ENCODE measurements around the gene NDUFS8. TPM values are rescaled to one million over a fixed set of nuclear protein-coding genes. Genes with fewer than 3 reads are reported as not detected.
A peak's percentile ranks its signal among the peaks of the same experiment; 100 is the strongest.

NDUFS8 gene
- total and polyA plus RNA-seq, 2 experiments from 2014 or later = 330 to 540 TPM

DNA sequence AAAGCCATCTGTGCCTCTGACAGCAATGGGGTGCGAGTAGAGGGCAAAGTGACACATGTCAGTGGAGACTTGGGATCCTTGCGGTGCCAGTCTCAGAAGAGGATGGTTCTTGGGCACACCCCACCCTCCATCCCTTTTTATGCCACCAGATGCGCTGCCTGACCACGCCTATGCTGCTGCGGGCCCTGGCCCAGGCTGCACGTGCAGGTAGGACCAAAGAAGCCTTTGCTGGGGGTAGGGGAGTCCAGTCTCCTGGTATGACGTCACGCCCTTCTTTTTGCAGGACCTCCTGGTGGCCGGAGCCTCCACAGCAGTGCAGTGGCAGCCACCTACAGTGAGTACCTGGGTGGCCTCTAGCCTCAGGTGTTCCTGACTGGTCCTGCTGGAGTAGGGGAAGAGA, 1.5 kb downstream of the NDUFS8 start:
- Histone ChIP-seq H3K36me3 (peaks cover 7% of the 10 kb centered on the region), H3K27me3 (no peaks in the 10 kb centered on the region), H3K9me3 (ENCODE audit: low read depth) (no peaks in the 10 kb centered on the region), H3K4me3 (no peak overlapping the region), H3K4me1 (ENCODE audit: low read depth) (no peaks in the 10 kb centered on the region), H3K27ac (no peak overlapping the region)
- DNase-seq (ENCODE audit: low read depth in 1 of 2, low spot score in 1 of 2) = no peak
- TF ChIP-seq, protein P1, sequence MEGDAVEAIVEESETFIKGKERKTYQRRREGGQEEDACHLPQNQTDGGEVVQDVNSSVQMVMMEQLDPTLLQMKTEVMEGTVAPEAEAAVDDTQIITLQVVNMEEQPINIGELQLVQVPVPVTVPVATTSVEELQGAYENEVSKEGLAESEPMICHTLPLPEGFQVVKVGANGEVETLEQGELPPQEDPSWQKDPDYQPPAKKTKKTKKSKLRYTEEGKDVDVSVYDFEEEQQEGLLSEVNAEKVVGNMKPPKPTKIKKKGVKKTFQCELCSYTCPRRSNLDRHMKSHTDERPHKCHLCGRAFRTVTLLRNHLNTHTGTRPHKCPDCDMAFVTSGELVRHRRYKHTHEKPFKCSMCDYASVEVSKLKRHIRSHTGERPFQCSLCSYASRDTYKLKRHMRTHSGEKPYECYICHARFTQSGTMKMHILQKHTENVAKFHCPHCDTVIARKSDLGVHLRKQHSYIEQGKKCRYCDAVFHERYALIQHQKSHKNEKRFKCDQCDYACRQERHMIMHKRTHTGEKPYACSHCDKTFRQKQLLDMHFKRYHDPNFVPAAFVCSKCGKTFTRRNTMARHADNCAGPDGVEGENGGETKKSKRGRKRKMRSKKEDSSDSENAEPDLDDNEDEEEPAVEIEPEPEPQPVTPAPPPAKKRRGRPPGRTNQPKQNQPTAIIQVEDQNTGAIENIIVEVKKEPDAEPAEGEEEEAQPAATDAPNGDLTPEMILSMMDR (IDR thresholded peaks at IDR 0.05; ENCODE audit: low read depth, low read length) = no peak

DNA sequence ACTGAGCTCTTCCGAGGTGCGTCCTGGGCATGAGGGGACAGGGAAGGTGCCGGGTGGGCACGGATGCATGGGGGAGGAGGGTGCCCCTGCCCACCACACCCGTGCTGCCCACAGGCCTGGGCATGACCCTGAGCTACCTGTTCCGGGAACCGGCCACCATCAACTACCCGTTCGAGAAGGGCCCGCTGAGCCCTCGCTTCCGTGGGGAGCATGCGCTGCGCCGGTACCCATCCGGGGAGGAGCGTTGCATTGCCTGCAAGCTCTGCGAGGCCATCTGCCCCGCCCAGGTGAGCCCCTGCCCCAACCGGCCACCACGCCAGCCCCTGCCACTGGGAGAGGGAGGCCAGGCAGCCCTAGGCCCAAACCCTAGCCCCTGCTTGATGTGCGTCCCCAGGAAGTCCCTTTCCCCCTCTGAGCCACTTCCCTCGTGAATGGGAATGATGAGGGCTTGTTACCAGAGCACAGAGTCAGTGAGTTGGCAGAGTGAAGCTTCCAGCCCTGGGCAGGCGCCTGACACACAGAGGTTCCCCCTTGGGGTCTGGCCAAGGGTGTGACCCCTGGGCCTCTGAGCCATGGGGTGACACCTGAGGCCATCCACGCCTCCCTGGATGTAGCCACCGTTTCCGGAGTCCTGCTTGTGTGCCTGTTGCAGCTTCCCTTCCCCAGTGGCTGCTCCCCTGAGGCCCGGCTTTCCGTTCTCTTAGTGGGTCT, 2.7 kb downstream of the NDUFS8 start:
- Histone ChIP-seq H3K36me3 (peaks cover 7% of the 10 kb centered on the region), H3K4me1 (ENCODE audit: low read depth) (peaks cover 3% of the 10 kb centered on the region), H3K4me3 (no peak overlapping the region), H3K9me3 (ENCODE audit: low read depth) (no peaks in the 10 kb centered on the region), H3K27ac (no peak overlapping the region), H3K27me3 (no peaks in the 10 kb centered on the region)
- TF ChIP-seq, protein P1 (IDR thresholded peaks at IDR 0.05; ENCODE audit: low read depth, low read length) = no peak
- DNase-seq (ENCODE audit: low read depth in 1 of 2, low spot score in 1 of 2) = no peak

DNA sequence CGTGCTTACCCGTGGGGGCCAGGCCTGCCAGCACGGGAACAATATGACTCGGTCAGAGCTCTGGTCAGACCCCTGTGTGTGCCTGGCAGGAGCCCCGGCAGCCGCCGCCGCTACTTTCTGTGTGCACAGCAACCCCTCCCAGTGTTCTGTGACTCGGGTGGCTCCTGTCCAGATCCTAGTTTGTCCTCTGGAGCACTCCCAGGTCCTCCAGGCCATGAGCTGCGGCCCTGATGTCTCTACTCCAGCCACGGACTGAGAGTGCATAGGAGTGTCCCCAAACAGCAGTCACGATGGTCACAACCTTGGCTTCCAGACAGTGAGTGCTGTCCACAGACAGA, 3.2 kb downstream of the NDUFS8 start:
- Histone ChIP-seq H3K4me3 (no peak overlapping the region), H3K27ac (no peak overlapping the region), H3K4me1 (ENCODE audit: low read depth) (peaks cover 8% of the 10 kb centered on the region), H3K36me3 (peaks cover 7% of the 10 kb centered on the region), H3K27me3 (no peaks in the 10 kb centered on the region), H3K9me3 (ENCODE audit: low read depth) (no peaks in the 10 kb centered on the region)
- TF ChIP-seq, protein P1 (IDR thresholded peaks at IDR 0.05; ENCODE audit: low read depth, low read length) = no peak
- DNase-seq (ENCODE audit: low read depth in 1 of 2, low spot score in 1 of 2) = no peak

DNA sequence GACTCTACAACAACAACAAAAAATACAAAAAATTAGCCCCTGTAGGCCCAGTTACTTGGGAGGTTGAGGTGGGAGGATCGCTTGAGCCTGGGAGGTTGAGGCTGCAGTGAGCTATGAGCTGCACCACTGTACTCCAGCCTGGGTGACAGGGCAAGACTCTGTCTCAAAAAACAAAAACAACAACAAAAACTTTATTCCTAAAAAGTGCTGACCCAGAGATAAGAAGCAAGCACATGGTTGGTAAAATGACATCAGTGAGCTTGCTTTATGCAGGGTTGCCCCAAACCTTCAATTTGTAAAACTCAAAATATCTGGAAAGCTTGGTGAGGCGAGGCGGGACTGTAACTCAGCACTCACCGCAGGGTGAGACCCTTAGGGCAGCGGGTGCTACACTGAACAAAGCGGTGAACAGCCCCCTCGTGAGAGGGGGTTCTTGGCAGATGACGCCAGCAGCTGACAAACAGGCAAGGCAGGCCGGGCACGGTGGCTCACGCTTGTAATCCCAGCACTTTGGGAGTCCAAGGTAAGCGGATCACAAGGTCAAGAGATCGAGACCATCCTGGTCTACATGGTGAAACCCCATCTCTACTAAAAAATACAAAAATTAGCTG, 4.9 kb downstream of the NDUFS8 start:
- no peak for DNase-seq (ENCODE audit: low read depth in 1 of 2, low spot score in 1 of 2)
- Histone ChIP-seq H3K4me1 (ENCODE audit: low read depth) (peaks cover 20% of the 10 kb centered on the region), H3K36me3 (peaks cover 7% of the 10 kb centered on the region), H3K27me3 (no peaks in the 10 kb centered on the region), H3K4me3 (no peak overlapping the region), H3K27ac (peak overlapping the region; percentile 32), H3K9me3 (ENCODE audit: low read depth) (no peaks in the 10 kb centered on the region)
- TF ChIP-seq, protein P1 (IDR thresholded peaks at IDR 0.05; ENCODE audit: low read depth, low read length) = no peak

DNA sequence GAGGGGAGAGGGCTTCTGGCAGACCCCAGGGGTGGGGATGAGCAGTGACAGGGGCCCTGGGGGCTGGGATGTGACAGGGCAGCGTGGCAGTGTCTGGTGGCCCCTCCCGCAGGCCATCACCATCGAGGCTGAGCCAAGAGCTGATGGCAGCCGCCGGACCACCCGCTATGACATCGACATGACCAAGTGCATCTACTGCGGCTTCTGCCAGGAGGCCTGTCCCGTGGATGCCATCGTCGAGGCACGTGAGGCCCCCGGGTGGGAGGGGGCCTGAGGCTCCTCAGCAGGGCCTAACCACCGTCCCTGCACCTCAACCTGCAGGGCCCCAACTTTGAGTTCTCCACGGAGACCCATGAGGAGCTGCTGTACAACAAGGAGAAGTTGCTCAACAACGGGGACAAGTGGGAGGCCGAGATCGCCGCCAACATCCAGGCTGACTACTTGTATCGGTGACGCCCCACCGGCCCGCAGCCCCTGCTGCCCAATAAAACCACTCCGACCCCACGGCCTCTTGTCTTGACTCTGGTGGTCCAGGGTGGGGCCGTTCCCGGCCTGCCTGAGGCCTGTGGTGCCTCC, 5.7 kb downstream of the NDUFS8 start:
- Histone ChIP-seq H3K4me1 (ENCODE audit: low read depth) (peaks cover 24% of the 10 kb centered on the region), H3K9me3 (ENCODE audit: low read depth) (no peaks in the 10 kb centered on the region), H3K36me3 (peaks cover 7% of the 10 kb centered on the region), H3K4me3 (no peak overlapping the region), H3K27ac (peak overlapping the region; percentile 88), H3K27me3 (no peaks in the 10 kb centered on the region)
- DNase-seq (ENCODE audit: low read depth in 1 of 2, low spot score in 1 of 2) = no peak
- TF ChIP-seq, protein P1 (IDR thresholded peaks at IDR 0.05; ENCODE audit: low read depth, low read length) = no peak

Data from cardiac muscle cell (in vitro differentiated cells and primary cell).